Testis (tissue), 3 donors: ENCODE measurements around the gene SPON1. TPM values are rescaled to one million over a fixed set of nuclear protein-coding genes. Genes with fewer than 3 reads are reported as not detected.

ENCODE experiments used
- DNase-seq: peaks from one replicate; pipeline ENCODE4 v3.0.0-alpha.2; 2019
- H3K27ac ChIP-seq, 2 donors: fragments of 200-600 bp; sonication (generic); one replicate each; pipeline ENCODE4 v1.5.1; 2019
- H3K27me3 ChIP-seq: fragments of 200-600 bp; sonication (generic); one replicate; pipeline ENCODE4 v1.5.1; 2019
- H3K36me3 ChIP-seq: fragments of 200-600 bp; sonication (generic); one replicate; pipeline ENCODE4 v1.5.1; 2017; ENCODE audit warnings: low read depth; ENCODE audit errors: missing control alignments
- H3K4me1 ChIP-seq: fragments of 200-600 bp; sonication (generic); one replicate; pipeline ENCODE4 v1.5.1; 2019
- H3K4me3 ChIP-seq, 2 donors: fragments of 200-600 bp; sonication (generic); one replicate each; pipeline ENCODE4 v1.5.1; 2017 to 2019
- H3K9me3 ChIP-seq: fragments of 200-600 bp; sonication (generic); one replicate; pipeline ENCODE4 v1.5.1; 2017
- POLR2A ChIP-seq: fragments of 450-650 bp; IDR thresholded peaks from one replicate; pipeline ENCODE4 v1.6.1; 2017; ENCODE audit warnings: antibody characterized with exemption, mild to moderate bottlenecking, moderate library complexity
- WGBS, 2 donors: methylation state at CpG; one replicate each; pipeline ENCODE4 v1.1.5; 2018; 5-methylcytosine and 5-hydroxymethylcytosine counted together
- intact Hi-C: fragments of 100-400 bp; cut with DNase I; formaldehyde crosslinking; loops from one replicate; pipeline ENCODE4 v1.15.1; 2023; ENCODE audit warnings: low total_unique reads
- polyA plus RNA-seq: library from polyadenylated mRNA; stranded (reverse); fragments of 350-450 nt; fragmentation: Illumina TruSeq; extraction: RNeasy Lipid Tissue Mini Kit (QIAGEN cat#74804); gene quantifications from one replicate; pipeline ENCODE4 v1.2.3, GENCODE V29; 2014; ENCODE audit warnings: low read depth, low replicate concordance; ENCODE audit not compliant: insufficient read depth
- total RNA-seq, 2 donors: library from RNA; depleted of rRNA; stranded (reverse); fragments of >200 nt; gene quantifications; one replicate each; pipeline ENCODE4 v1.2.3, GENCODE V29; 2016
- TF ChIP-seq, protein P1 (sequence below), 3 experiments: fragments of 450-650 bp in 2 of 3; fragments of 200-600 bp in 1 of 3; sonication (generic) in 1 of 3; IDR thresholded peaks; one replicate each; pipeline ENCODE4 v1.5.1; 2016 to 2019; ENCODE audit warnings: antibody characterized with exemption in 3 of 3, mild to moderate bottlenecking in 2 of 3, moderate library complexity in 1 of 3

The SPON1 gene
- total and polyA plus RNA-seq, 3 donors from 2014 or later, result 6.9 to 11.9 (median 7.6) TPM

DNA sequence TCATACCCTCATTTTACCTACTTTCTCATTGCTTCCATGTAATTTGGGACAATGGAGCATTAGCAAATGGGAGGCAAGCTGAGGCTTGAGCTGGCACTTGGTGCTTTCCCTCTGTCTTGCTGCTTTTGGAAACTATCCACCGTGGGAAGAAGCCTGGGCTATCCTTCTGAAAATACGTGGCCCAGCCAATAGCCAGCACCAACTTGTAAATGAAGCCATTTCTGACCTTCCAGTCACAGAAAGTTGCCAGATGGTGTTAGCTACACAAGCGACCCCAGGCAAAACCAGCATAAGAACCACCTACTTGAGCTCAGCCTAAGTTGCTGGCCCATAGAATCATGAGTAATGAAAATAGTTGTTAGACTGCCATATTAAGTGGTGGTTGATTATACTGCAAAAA, 18.5 kb upstream of the SPON1 start:
- Histone ChIP-seq H3K4me1 (no peaks in the 10 kb centered on the region), H3K9me3 (no peaks in the 10 kb centered on the region), H3K4me3 (no peak overlapping the region), H3K36me3 (no peaks in the 10 kb centered on the region), H3K27me3 (no peaks in the 10 kb centered on the region), H3K27ac (no peak overlapping the region)
- 82 to 99% methylated on average over 3 of the region's 3 CpGs for WGBS, 2 donors
- no peak for DNase-seq
- intact Hi-C loops, result no loop called here
- TF ChIP-seq, protein P1, sequence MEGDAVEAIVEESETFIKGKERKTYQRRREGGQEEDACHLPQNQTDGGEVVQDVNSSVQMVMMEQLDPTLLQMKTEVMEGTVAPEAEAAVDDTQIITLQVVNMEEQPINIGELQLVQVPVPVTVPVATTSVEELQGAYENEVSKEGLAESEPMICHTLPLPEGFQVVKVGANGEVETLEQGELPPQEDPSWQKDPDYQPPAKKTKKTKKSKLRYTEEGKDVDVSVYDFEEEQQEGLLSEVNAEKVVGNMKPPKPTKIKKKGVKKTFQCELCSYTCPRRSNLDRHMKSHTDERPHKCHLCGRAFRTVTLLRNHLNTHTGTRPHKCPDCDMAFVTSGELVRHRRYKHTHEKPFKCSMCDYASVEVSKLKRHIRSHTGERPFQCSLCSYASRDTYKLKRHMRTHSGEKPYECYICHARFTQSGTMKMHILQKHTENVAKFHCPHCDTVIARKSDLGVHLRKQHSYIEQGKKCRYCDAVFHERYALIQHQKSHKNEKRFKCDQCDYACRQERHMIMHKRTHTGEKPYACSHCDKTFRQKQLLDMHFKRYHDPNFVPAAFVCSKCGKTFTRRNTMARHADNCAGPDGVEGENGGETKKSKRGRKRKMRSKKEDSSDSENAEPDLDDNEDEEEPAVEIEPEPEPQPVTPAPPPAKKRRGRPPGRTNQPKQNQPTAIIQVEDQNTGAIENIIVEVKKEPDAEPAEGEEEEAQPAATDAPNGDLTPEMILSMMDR (IDR thresholded peaks at IDR 0.05), result no peak
- no peak for TF ChIP-seq POLR2A

DNA sequence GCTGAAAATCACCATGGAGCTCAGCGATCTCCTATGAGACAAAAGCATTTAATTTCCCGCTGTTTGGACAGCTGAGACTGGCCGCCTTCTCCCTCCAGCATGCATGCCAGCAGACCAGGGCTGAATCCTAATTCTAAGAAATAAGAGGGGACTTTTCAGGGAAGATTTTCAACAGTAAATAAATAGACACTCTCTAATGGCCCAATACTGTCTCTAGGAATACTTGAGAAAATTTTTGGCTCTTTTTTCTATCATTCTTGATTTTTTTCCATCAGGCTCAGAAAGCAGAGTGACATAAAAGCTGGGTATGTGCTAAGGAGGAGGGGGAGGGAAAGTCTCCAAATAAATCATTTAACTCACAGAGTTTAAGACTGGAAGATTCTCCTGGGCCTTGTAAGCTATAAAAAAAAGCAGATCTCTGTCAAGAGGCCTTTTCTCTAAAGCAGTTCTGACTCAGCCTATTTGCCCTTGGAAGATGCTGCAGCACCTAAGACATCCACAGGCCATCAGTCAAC, 17.6 kb upstream of the SPON1 start:
- Histone ChIP-seq H3K9me3 (no peaks in the 10 kb centered on the region), H3K27me3 (no peaks in the 10 kb centered on the region), H3K4me1 (no peaks in the 10 kb centered on the region), H3K27ac (no peak overlapping the region), H3K4me3 (no peak overlapping the region), H3K36me3 (no peaks in the 10 kb centered on the region)
- TF ChIP-seq, protein P1 (IDR thresholded peaks at IDR 0.05), result no peak
- no peak for TF ChIP-seq POLR2A
- intact Hi-C loops, result no loop called here
- 61 to 71% methylated on average over 3 of the region's 3 CpGs for WGBS, 2 donors
- no peak for DNase-seq

DNA sequence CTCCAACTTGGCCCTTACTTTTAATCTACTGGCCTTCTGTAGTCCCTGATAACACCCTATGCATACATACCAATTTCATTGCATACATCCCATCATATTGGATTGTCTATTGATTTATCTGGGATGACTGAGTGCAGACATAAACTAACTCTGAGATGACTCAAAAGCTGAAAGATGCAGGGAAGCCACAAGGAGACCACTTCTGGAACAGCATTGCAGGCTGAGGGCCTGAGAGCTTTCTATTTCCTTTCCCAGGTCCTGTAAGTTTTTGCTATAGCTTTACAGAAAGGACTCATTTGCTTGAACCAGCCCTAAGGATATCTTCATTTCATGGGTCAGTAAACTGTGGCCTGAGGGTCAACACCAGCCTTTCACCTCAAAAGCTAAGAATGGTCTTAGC, 15.1 kb upstream of the SPON1 start:
- Histone ChIP-seq H3K4me3 (no peak overlapping the region), H3K4me1 (no peaks in the 10 kb centered on the region), H3K9me3 (no peaks in the 10 kb centered on the region), H3K27ac (no peak overlapping the region), H3K27me3 (no peaks in the 10 kb centered on the region), H3K36me3 (no peaks in the 10 kb centered on the region)
- no peak for DNase-seq
- intact Hi-C loops, result no loop called here
- TF ChIP-seq, protein P1 (IDR thresholded peaks at IDR 0.05), result no peak
- TF ChIP-seq POLR2A, result no peak

DNA sequence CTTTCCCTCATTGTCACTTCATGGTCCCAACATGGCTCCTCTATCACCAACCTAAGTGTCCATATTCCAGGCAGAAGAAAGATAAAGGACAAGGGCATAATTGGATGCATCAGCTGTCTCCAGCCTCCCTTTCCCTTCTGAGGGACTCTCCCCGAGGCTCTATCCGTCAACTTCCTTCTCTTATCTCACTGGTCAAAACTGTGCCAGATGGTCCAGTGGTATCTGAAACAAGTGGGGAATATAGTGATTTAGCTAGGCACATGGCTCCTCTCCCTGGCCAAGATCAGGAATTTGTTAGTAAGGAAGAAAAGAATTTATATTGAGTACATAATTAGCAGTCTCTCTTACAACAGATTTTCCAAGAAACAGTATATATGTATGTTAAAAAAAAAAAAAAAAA, 12.6 kb upstream of the SPON1 start:
- no peak for TF ChIP-seq POLR2A
- TF ChIP-seq, protein P1 (IDR thresholded peaks at IDR 0.05), result no peak
- Histone ChIP-seq H3K36me3 (no peaks in the 10 kb centered on the region), H3K9me3 (no peaks in the 10 kb centered on the region), H3K27me3 (no peaks in the 10 kb centered on the region), H3K27ac (no peak overlapping the region), H3K4me1 (no peaks in the 10 kb centered on the region), H3K4me3 (no peak overlapping the region)
- intact Hi-C loops, result loop anchor here (10.0 kb wide), 1 partner anchor 295 kb away; no protein-coding TSS in a partner anchor
- WGBS, 2 donors, result 55 to 69% methylated on average over 2 of the region's 2 CpGs
- DNase-seq, result no peak

DNA sequence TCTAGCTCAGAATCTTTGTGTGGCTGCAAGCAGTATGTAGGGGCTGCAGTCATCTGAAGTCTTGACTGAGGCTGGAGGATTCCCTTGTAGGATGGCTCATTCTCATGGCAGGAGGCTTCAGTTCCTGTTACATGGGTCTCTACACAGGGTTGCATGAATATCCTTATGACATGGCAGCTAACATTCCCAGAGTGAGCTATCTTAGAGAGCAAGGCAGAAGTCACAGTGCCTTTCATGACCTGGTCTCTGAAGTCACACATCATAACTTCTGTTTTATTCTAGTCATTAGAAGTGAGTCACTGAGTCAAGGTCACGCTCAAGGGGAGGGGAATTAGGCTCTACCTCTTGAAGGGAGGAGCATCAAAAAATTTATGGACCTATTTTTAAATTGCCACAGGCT, 10.3 kb upstream of the SPON1 start:
- DNase-seq, result no peak
- Histone ChIP-seq H3K4me3 (no peak overlapping the region), H3K9me3 (no peaks in the 10 kb centered on the region), H3K36me3 (no peaks in the 10 kb centered on the region), H3K27me3 (no peaks in the 10 kb centered on the region), H3K27ac (no peak overlapping the region), H3K4me1 (no peaks in the 10 kb centered on the region)
- TF ChIP-seq, protein P1 (IDR thresholded peaks at IDR 0.05), result no peak
- no peak for TF ChIP-seq POLR2A
- intact Hi-C loops, result loop anchor here (10.0 kb wide), 1 partner anchor 293 kb away; no protein-coding TSS in a partner anchor
- 92% methylated on average over 1 of the region's 1 CpG for WGBS, 2 donors
